Nephron (organoid): Measurements from ENCODE around the gene CAMKMT.

Experiments used
- H3K27ac Mint-ChIP-seq, 3 experiments: 2 replicates each; pipeline ENCODE4 v1.8.0; 2020; ENCODE audit warnings: mixed read lengths in 3 of 3, mild to moderate bottlenecking in 2 of 3, moderate library complexity in 1 of 3
- H3K27me3 Mint-ChIP-seq: 2 replicates; pipeline ENCODE4 v1.8.0; 2021; ENCODE audit warnings: low read depth, mild to moderate bottlenecking, moderate library complexity, mixed read lengths
- H3K36me3 Mint-ChIP-seq: 2 replicates; pipeline ENCODE4 v1.8.0; 2020; ENCODE audit warnings: low read depth, mixed read lengths
- H3K4me1 Mint-ChIP-seq: 2 replicates; pipeline ENCODE4 v1.8.0; 2020; ENCODE audit warnings: mixed read lengths
- H3K4me3 Mint-ChIP-seq, 3 experiments: 2 replicates each; pipeline ENCODE4 v1.8.0; 2020; ENCODE audit warnings: mild to moderate bottlenecking in 3 of 3, mixed read lengths in 3 of 3, moderate library complexity in 2 of 3
- H3K9me3 Mint-ChIP-seq: 2 replicates; pipeline ENCODE4 v1.8.0; 2020; ENCODE audit warnings: mixed read lengths
- CTCF ChIP-seq, 3 experiments: fragments of 200-600 bp; sonication (generic); IDR thresholded peaks; one replicate each; pipeline ENCODE4 v1.5.0; 2021; ENCODE audit warnings: antibody characterized with exemption in 3 of 3; ENCODE audit not compliant: unreplicated experiment in 3 of 3

The CAMKMT gene

GRCh38 chr2:44361330-44362206 is at the start of gene CAMKMT, which contains the start of gene PREPL:
Gene CAMKMT (plus strand): TSS chr2:44361947.
Gene PREPL (minus strand): TSS chr2:44361494. CDS start chr2:44346342, 15,152 bp downstream.
- H3K4me1 Mint-ChIP-seq = peaks cover 42% of the 10 kb centered on the region
- H3K4me3 Mint-ChIP-seq = peak within 1 kb of the TSS; percentile 97 to 99 (median 98)
- TF ChIP-seq CTCF (IDR thresholded peaks at IDR 0.05; ENCODE audit: unreplicated experiment in 3 of 3) = no peak
- no peaks in the 10 kb centered on the region for H3K9me3 Mint-ChIP-seq
- peak within 1 kb of the TSS; percentile 98 to 100 (median 100) for H3K27ac Mint-ChIP-seq
- no peaks in the 10 kb centered on the region for H3K27me3 Mint-ChIP-seq
- no peaks in the 10 kb centered on the region for H3K36me3 Mint-ChIP-seq

GRCh38 chr2:44314362-44314761 is 47.4 kb upstream of the CAMKMT start:
- no peak overlapping the region for H3K27ac Mint-ChIP-seq
- H3K36me3 Mint-ChIP-seq = peaks cover 86% of the 10 kb centered on the region
- H3K27me3 Mint-ChIP-seq = no peaks in the 10 kb centered on the region
- TF ChIP-seq CTCF (IDR thresholded peaks at IDR 0.05; ENCODE audit: unreplicated experiment in 3 of 3) = no peak
- H3K4me1 Mint-ChIP-seq = no peaks in the 10 kb centered on the region
- H3K4me3 Mint-ChIP-seq = no peak overlapping the region
- H3K9me3 Mint-ChIP-seq = peaks cover 24% of the 10 kb centered on the region

- no peak overlapping the region for H3K27ac Mint-ChIP-seq
- no peak for TF ChIP-seq CTCF (IDR thresholded peaks at IDR 0.05; ENCODE audit: unreplicated experiment in 3 of 3)
- H3K36me3 Mint-ChIP-seq = peaks cover 78% of the 10 kb centered on the region
- peaks cover 13% of the 10 kb centered on the region for H3K9me3 Mint-ChIP-seq
- H3K4me3 Mint-ChIP-seq = no peak overlapping the region
- H3K4me1 Mint-ChIP-seq = no peaks in the 10 kb centered on the region
- no peaks in the 10 kb centered on the region for H3K27me3 Mint-ChIP-seq
These were observed 45.8 kb upstream of the CAMKMT start for GRCh38 chr2:44315945-44316344.

- Mint-ChIP-seq H3K27me3 (no peaks in the 10 kb centered on the region), H3K4me3 (no peak overlapping the region), H3K9me3 (no peaks in the 10 kb centered on the region), H3K36me3 (peaks cover 68% of the 10 kb centered on the region), H3K4me1 (peaks cover 5% of the 10 kb centered on the region), H3K27ac (no peak overlapping the region)
- no peak for TF ChIP-seq CTCF (IDR thresholded peaks at IDR 0.05; ENCODE audit: unreplicated experiment in 3 of 3)
These were observed 40.9 kb upstream of the CAMKMT start for GRCh38 chr2:44320832-44321231.

GRCh38 chr2:44321360-44321759 is 40.4 kb upstream of the CAMKMT start:
- Mint-ChIP-seq H3K4me1 (peaks cover 5% of the 10 kb centered on the region), H3K4me3 (no peak overlapping the region), H3K27me3 (no peaks in the 10 kb centered on the region), H3K9me3 (no peaks in the 10 kb centered on the region), H3K36me3 (peaks cover 66% of the 10 kb centered on the region), H3K27ac (no peak overlapping the region)
- TF ChIP-seq CTCF (IDR thresholded peaks at IDR 0.05; ENCODE audit: unreplicated experiment in 3 of 3) = no peak
